B cell (primary cell): ENCODE measurements around the gene PDE4B.

Experiments
- CTCF ChIP-seq: fragments of 200-600 bp; IDR thresholded peaks from one replicate; pipeline ENCODE4 v1.8.0; 2022; ENCODE audit warnings: antibody characterized with exemption, mild to moderate bottlenecking
- EZH2 ChIP-seq: IDR thresholded peaks from 2 replicates; pipeline ENCODE4 v1.6.1; 2012; ENCODE audit warnings: borderline replicate concordance, low read depth, mild to moderate bottlenecking, moderate library complexity, low read length; ENCODE audit not compliant: insufficient read depth, poor library complexity, severe bottlenecking

DNA sequence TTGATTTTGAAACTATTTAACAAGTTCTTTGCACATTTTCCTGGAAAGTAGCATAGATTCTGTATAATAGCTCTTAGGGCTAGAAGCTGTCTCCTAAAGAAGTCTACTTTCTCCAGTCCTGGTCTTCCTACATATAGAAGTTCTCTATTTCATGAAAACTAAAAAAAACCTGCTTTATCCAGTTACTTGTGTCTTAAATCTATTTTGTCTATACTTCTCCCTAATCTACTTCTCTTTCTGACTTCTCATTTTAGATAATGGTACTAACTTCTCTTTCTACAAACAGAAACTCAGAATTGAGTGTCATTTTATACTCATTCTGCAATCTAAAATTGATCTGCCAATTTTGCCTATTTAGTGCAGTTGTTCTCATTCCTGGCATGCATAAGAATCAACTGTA is 28.7 kb downstream of the PDE4B start:
- TF ChIP-seq CTCF = no peak
- no peak for TF ChIP-seq EZH2
